Measurements from ENCODE around the gene PURA.
A peak's percentile ranks its signal among the peaks of the same experiment; 100 is the strongest.

Gene PURA

GRCh38 chr5:140113699-140114263 lies at the start of gene PURA:
Gene PURA (plus strand): TSS chr5:140114109. CDS start chr5:140114182, 73 bp downstream.
- peak; percentile 98 for DNase-seq (ENCODE audit: low spot score)

GRCh38 chr5:140072812-140073211 lies 41.1 kb upstream of the PURA start:
- no peak for DNase-seq (ENCODE audit: low spot score)

GRCh38 chr5:140073296-140073695 lies 40.6 kb upstream of the PURA start:
- peak; percentile 55 for DNase-seq (ENCODE audit: low spot score)

- peak; percentile 31 for DNase-seq (ENCODE audit: low spot score)
These were observed 38.5 kb upstream of the PURA start for GRCh38 chr5:140075371-140075770.

- DNase-seq (ENCODE audit: low spot score): no peak
These were observed 37.8 kb upstream of the PURA start for GRCh38 chr5:140076142-140076541.

- DNase-seq (ENCODE audit: low spot score): no peak
These were observed 37.1 kb upstream of the PURA start for GRCh38 chr5:140076788-140077187.

GRCh38 chr5:140083120-140083519 lies 30.8 kb upstream of the PURA start:
- DNase-seq (ENCODE audit: low spot score): no peak

- no peak for DNase-seq (ENCODE audit: low spot score)
These were observed 30.3 kb upstream of the PURA start for GRCh38 chr5:140083650-140084049.

- DNase-seq (ENCODE audit: low spot score): no peak
These were observed 29.4 kb upstream of the PURA start for GRCh38 chr5:140084541-140084940.

GRCh38 chr5:140090251-140090650 lies 23.7 kb upstream of the PURA start:
- DNase-seq (ENCODE audit: low spot score): no peak

- DNase-seq (ENCODE audit: low spot score): no peak
These were observed 20.7 kb upstream of the PURA start for GRCh38 chr5:140093179-140093578.

GRCh38 chr5:140093866-140094265 lies 20.0 kb upstream of the PURA start:
- DNase-seq (ENCODE audit: low spot score): no peak

GRCh38 chr5:140094889-140095288 lies 19.0 kb upstream of the PURA start:
- no peak for DNase-seq (ENCODE audit: low spot score)

GRCh38 chr5:140101179-140101578 lies 12.7 kb upstream of the PURA start:
- DNase-seq (ENCODE audit: low spot score): no peak

- no peak for DNase-seq (ENCODE audit: low spot score)
These were observed 10.8 kb upstream of the PURA start for GRCh38 chr5:140103154-140103553.

GRCh38 chr5:140104100-140104499 lies 9.8 kb upstream of the PURA start:
- DNase-seq (ENCODE audit: low spot score): no peak

GRCh38 chr5:140106101-140106500 lies 7.8 kb upstream of the PURA start:
- DNase-seq (ENCODE audit: low spot score): no peak

GRCh38 chr5:140106805-140107311 lies 7.1 kb upstream of the PURA start:
- DNase-seq (ENCODE audit: low spot score): no peak

GRCh38 chr5:140107312-140108092 lies 6.4 kb upstream of the PURA start:
- DNase-seq (ENCODE audit: low spot score): peak; percentile 93

GRCh38 chr5:140108093-140109017 lies 5.6 kb upstream of the PURA start:
- DNase-seq (ENCODE audit: low spot score): peak; percentile 40

GRCh38 chr5:140109018-140109758 lies 4.7 kb upstream of the PURA start:
- DNase-seq (ENCODE audit: low spot score): no peak

All from NAMALWA (cell line).